Mesenchymal stem cell (in vitro differentiated cells and primary cell): Measurements from ENCODE around the gene TET1.
"Not testable (repeated sequence)": the region's sequence is repeated elsewhere in the genome, so short reads cannot be mapped to it uniquely, and the experiment has no call there.

Source experiments
- DNase-seq: peaks from one replicate; pipeline ENCODE4 v3.0.0-alpha.2; 2013
- H2AFZ ChIP-seq: one replicate; pipeline ENCODE4 v1.6.1; 2013; ENCODE audit warnings: low read depth, mild to moderate bottlenecking, control low read depth, inconsistent platforms, low read length, moderate library complexity
- H2AK5ac ChIP-seq: 2 replicates; pipeline ENCODE4 v1.6.1; 2013; ENCODE audit warnings: low read length, moderate library complexity, mild to moderate bottlenecking, inconsistent platforms; ENCODE audit not compliant: severe bottlenecking
- H2BK120ac ChIP-seq: one replicate; pipeline ENCODE4 v1.6.1; 2013; ENCODE audit warnings: low read depth, mild to moderate bottlenecking, inconsistent platforms, low read length, moderate library complexity
- H2BK12ac ChIP-seq, 2 experiments: one replicate each; pipeline ENCODE4 v1.6.1; 2013; ENCODE audit warnings: inconsistent platforms in 2 of 2, low read length in 2 of 2, mild to moderate bottlenecking in 2 of 2, moderate library complexity in 2 of 2, control low read depth in 1 of 2
- H2BK15ac ChIP-seq: one replicate; pipeline ENCODE4 v1.6.1; 2013; ENCODE audit warnings: mild to moderate bottlenecking, low read depth, inconsistent platforms; ENCODE audit not compliant: poor library complexity, severe bottlenecking
- H2BK5ac ChIP-seq: 2 replicates; pipeline ENCODE4 v1.6.1; 2013; ENCODE audit warnings: low read depth, mild to moderate bottlenecking, low read length, control low read depth, inconsistent platforms; ENCODE audit not compliant: poor library complexity, severe bottlenecking
- H3K14ac ChIP-seq, 2 experiments: one replicate each; pipeline ENCODE4 v1.6.1; 2013; ENCODE audit warnings: inconsistent platforms in 2 of 2, low read length in 2 of 2, control low read depth in 1 of 2, mild to moderate bottlenecking in 1 of 2, moderate library complexity in 1 of 2
- H3K18ac ChIP-seq, 2 experiments: one replicate each; pipeline ENCODE4 v1.6.1; 2013; ENCODE audit warnings: inconsistent platforms in 2 of 2, low read length in 2 of 2, control low read depth in 1 of 2, low read depth in 1 of 2, mild to moderate bottlenecking in 1 of 2
- H3K23ac ChIP-seq, 2 experiments: one replicate each; pipeline ENCODE4 v1.6.1; 2013; ENCODE audit warnings: inconsistent platforms in 2 of 2, low read length in 2 of 2, mild to moderate bottlenecking in 2 of 2, moderate library complexity in 2 of 2, control low read depth in 1 of 2
- H3K27ac ChIP-seq: 2 replicates; pipeline ENCODE4 v1.5.1; 2013; ENCODE audit warnings: mild to moderate bottlenecking, moderate library complexity, low read length, control low read depth, inconsistent platforms; ENCODE audit not compliant: poor library complexity, severe bottlenecking
- H3K27me3 ChIP-seq, 2 experiments: 2 replicates each; pipeline versions ENCODE4 v1.6.1 to v1.7.0; 2013; ENCODE audit warnings: low read length in 2 of 2, mild to moderate bottlenecking in 2 of 2, moderate library complexity in 2 of 2, control low read depth in 1 of 2, inconsistent platforms in 1 of 2; ENCODE audit not compliant: control insufficient read depth in 1 of 2, insufficient read depth in 1 of 2
- H3K36me3 ChIP-seq, 2 experiments: 2 replicates each; pipeline versions ENCODE4 v1.6.1 to v1.7.0; 2013; ENCODE audit warnings: low read length in 2 of 2, control low read depth in 1 of 2, inconsistent platforms in 1 of 2, low read depth in 1 of 2, mild to moderate bottlenecking in 1 of 2; ENCODE audit not compliant: insufficient read depth in 2 of 2, control insufficient read depth in 1 of 2
- H3K4ac ChIP-seq, 2 experiments: one replicate each; pipeline ENCODE4 v1.6.1; 2013; ENCODE audit warnings: inconsistent platforms in 2 of 2, low read length in 2 of 2, mild to moderate bottlenecking in 2 of 2, moderate library complexity in 2 of 2, control low read depth in 1 of 2, low read depth in 1 of 2
- H3K4me1 ChIP-seq: 2 replicates; pipeline ENCODE4 v1.6.1; 2013; ENCODE audit warnings: low read depth, low read length, control low read depth; ENCODE audit not compliant: control insufficient read depth, insufficient read depth
- H3K4me2 ChIP-seq: 2 replicates; pipeline ENCODE4 v1.6.1; 2013; ENCODE audit warnings: low read length, mild to moderate bottlenecking, inconsistent platforms; ENCODE audit not compliant: poor library complexity, severe bottlenecking
- H3K4me3 ChIP-seq, 2 experiments: 2 replicates each; pipeline versions ENCODE4 v1.5.1 to v1.7.0; 2013; ENCODE audit warnings: low read length in 2 of 2, mild to moderate bottlenecking in 2 of 2, control low read depth in 1 of 2, low read depth in 1 of 2; ENCODE audit not compliant: insufficient read depth in 1 of 2
- H3K79me1 ChIP-seq: replicated peaks from 2 replicates; pipeline ENCODE4 v1.6.1; 2013; ENCODE audit warnings: mild to moderate bottlenecking, control low read depth, low read length, inconsistent platforms; ENCODE audit not compliant: poor library complexity, severe bottlenecking
- H3K9ac ChIP-seq: 2 replicates; pipeline ENCODE4 v1.7.0; 2013; ENCODE audit warnings: mild to moderate bottlenecking, low read length, moderate library complexity
- H3K9me3 ChIP-seq: 2 replicates; pipeline ENCODE4 v1.7.0; 2013; ENCODE audit warnings: mild to moderate bottlenecking, low read length; ENCODE audit not compliant: control insufficient read depth
- H4K8ac ChIP-seq: one replicate; pipeline ENCODE4 v1.6.1; 2013; ENCODE audit warnings: inconsistent platforms, mild to moderate bottlenecking, low read length, moderate library complexity
- H4K91ac ChIP-seq: one replicate; pipeline ENCODE4 v1.6.1; 2013; ENCODE audit warnings: mild to moderate bottlenecking, low read length, inconsistent platforms
- WGBS: methylation state at CpG from one replicate; pipeline ENCODE4 v1.1.7; 2013; ENCODE audit warnings: mixed read lengths; 5-methylcytosine and 5-hydroxymethylcytosine counted together

Gene TET1

DNA sequence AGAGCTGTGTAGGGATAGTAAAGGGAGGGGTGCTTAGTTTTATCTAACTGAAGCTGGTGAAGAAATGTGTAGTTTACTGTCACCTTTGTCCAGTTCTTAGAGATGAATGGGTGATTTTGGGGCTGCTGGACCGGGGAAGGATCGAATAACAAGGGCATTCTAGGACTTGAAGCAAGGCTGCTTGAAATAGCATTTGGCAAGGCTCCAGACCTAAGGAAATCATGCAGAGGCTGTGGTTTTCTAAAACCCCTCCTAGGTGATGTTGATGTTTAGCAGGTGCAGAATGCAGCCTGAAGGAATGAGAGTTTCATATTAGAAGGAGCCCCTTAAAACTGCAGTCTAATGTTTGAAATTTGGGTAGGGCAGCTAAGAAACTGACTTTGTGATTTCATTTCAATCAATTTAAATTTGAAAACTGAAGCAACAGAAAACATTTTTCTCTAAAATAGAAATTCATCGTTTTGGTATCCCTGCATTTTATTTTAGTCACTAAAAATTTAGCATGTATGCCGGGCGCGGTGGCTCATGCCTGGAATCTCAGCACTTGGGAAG, 68.5 kb downstream of the TET1 start:
- Histone ChIP-seq H3K27me3 (no peaks in the 10 kb centered on the region), H3K9ac (no peak overlapping the region)

DNA sequence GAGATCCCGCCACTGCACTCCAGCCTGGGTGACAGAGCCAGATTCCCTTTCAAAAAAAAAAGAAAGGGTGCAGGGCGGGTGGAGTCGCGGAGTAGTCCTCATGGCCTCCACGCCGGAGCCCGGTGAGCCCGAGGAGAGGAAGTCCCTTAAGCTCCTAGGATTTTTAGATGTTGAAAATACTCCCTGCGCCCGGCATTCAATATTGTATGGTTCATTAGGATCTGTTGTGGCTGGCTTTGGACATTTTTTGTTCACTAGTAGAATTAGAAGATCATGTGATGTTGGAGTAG, 72.1 kb downstream of the TET1 start:
- not testable (repeated sequence) for H3K4me3 ChIP-seq, H3K27ac ChIP-seq, H2AK5ac ChIP-seq, H3K27me3 ChIP-seq, H3K4me1 ChIP-seq, H3K4me2 ChIP-seq, H4K91ac ChIP-seq, H2BK12ac ChIP-seq, H2BK15ac ChIP-seq, H3K18ac ChIP-seq, DNase-seq, H4K8ac ChIP-seq, H3K23ac ChIP-seq, H3K9ac ChIP-seq, H3K36me3 ChIP-seq, H3K14ac ChIP-seq, H2AFZ ChIP-seq, H3K4ac ChIP-seq, H2BK5ac ChIP-seq, H3K9me3 ChIP-seq, H2BK120ac ChIP-seq
- WGBS, result 99% methylated on average over 10 of the region's 10 CpGs
- H3K79me1 ChIP-seq, result peaks cover 12% of the 10 kb centered on the region

More for the DNA sequence above, 68.5 kb downstream of the TET1 start:
- no peak for DNase-seq
- Histone ChIP-seq H3K79me1 (peaks cover 10% of the 10 kb centered on the region), H3K4me3 (no peak overlapping the region), H3K23ac (no peak overlapping the region), H2BK5ac (no peak overlapping the region), H3K4me2 (no peak overlapping the region), H3K4me1 (peaks cover 2% of the 10 kb centered on the region), H2BK120ac (no peak overlapping the region), H3K36me3 (no peaks in the 10 kb centered on the region), H3K27ac (no peak overlapping the region), H4K8ac (no peak overlapping the region), H3K9me3 (no peaks in the 10 kb centered on the region), H2AK5ac (no peak overlapping the region), H3K14ac (no peak overlapping the region), H3K4ac (no peak overlapping the region), H2BK12ac (no peak overlapping the region), H2BK15ac (no peak overlapping the region), H3K18ac (no peak overlapping the region), H2AFZ (no peak overlapping the region), H4K91ac (no peak overlapping the region)
- 94% methylated on average over 5 of the region's 6 CpGs for WGBS

DNA sequence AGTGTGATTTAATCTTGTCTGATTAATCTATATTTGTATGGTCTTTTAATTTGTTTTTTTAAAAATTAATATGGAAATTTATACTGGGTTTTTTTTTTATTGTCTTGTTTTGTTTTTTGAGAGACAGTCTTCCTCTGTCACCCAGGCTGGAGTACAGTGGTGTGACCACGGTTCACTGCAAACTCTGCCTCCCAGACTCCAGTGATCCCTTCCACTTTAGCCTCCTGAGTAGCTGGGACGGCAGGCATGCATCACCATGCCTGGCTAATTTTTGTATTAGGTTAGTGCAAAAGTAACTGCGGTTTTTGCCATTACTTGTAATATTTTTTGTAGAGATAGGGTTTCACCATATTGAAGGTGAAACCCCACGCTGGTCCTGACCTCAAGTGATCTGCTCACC, 73.1 kb downstream of the TET1 start:
- no peak overlapping the region for H2AK5ac ChIP-seq
- H3K27me3 ChIP-seq, result no peaks in the 10 kb centered on the region
- no peak overlapping the region for H2BK12ac ChIP-seq
- no peak overlapping the region for H2BK120ac ChIP-seq
- H2BK15ac ChIP-seq, result no peak overlapping the region
- H4K8ac ChIP-seq, result no peak overlapping the region
- H3K9ac ChIP-seq, result no peak overlapping the region
- peaks cover 2% of the 10 kb centered on the region for H3K4me1 ChIP-seq
- H3K27ac ChIP-seq, result no peak overlapping the region
- no peak for DNase-seq
- peaks cover 10% of the 10 kb centered on the region for H3K79me1 ChIP-seq
- H2AFZ ChIP-seq, result no peak overlapping the region
- no peaks in the 10 kb centered on the region for H3K36me3 ChIP-seq
- no peaks in the 10 kb centered on the region for H3K9me3 ChIP-seq
- H3K4me2 ChIP-seq, result no peak overlapping the region
- H3K14ac ChIP-seq, result no peak overlapping the region
- H3K4ac ChIP-seq, result no peak overlapping the region
- no peak overlapping the region for H2BK5ac ChIP-seq
- no peak overlapping the region for H4K91ac ChIP-seq
- H3K18ac ChIP-seq, result no peak overlapping the region
- H3K4me3 ChIP-seq, result no peak overlapping the region
- no peak overlapping the region for H3K23ac ChIP-seq
- WGBS, result 95% methylated on average over 4 of the region's 4 CpGs

DNA sequence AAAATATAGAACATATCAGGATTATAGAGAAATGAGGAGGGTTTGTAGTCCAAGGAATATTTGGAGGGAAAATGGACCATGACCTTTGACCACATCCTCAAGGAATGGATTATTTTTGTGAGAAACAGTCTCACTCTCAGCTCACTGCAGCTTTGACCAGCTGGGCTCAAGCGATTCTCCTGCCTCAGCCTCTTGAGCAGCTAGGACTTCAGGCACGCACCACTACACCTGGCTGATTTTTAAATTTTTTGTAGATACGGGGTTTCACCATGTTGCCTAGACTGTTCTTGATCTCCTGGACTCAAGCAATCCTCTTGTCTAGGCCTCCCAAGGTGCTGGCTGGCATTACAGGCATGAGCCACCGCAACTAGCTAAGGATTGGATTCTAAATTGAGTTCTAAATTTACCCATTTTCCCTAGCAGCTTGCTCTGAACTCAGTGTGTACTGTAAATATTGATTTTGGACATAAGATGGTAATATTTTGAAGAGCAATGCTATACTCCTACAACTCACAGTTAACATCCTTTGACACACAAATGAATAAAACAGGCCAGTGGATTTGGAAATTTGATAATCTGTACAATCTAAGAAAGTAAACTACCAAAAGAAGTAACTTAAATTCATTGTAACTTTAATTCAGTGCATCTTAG, 73.8 kb downstream of the TET1 start:
- H3K9ac ChIP-seq, result no peak overlapping the region
- no peak overlapping the region for H4K8ac ChIP-seq
- no peaks in the 10 kb centered on the region for H3K36me3 ChIP-seq
- H2BK12ac ChIP-seq, result no peak overlapping the region
- H3K4me1 ChIP-seq, result peaks cover 2% of the 10 kb centered on the region
- no peak overlapping the region for H2BK5ac ChIP-seq
- DNase-seq, result no peak
- H2BK15ac ChIP-seq, result no peak overlapping the region
- H3K14ac ChIP-seq, result no peak overlapping the region
- H3K79me1 ChIP-seq, result peaks cover 10% of the 10 kb centered on the region
- no peaks in the 10 kb centered on the region for H3K9me3 ChIP-seq
- H3K4me2 ChIP-seq, result no peak overlapping the region
- no peak overlapping the region for H3K4me3 ChIP-seq
- H3K23ac ChIP-seq, result no peak overlapping the region
- WGBS, result over 99% methylated on average over 4 of the region's 4 CpGs
- H3K27me3 ChIP-seq, result no peaks in the 10 kb centered on the region
- H3K27ac ChIP-seq, result no peak overlapping the region
- H4K91ac ChIP-seq, result no peak overlapping the region
- no peak overlapping the region for H2AK5ac ChIP-seq
- H3K4ac ChIP-seq, result no peak overlapping the region
- H2BK120ac ChIP-seq, result no peak overlapping the region
- H2AFZ ChIP-seq, result no peak overlapping the region
- no peak overlapping the region for H3K18ac ChIP-seq
